Raji (cell line): Measurements from ENCODE around the gene KRT9.

Experiments used
- POLR2A ChIP-seq: IDR thresholded peaks from 2 replicates; pipeline ENCODE4 v1.6.1; 2011; ENCODE audit warnings: low read depth, low read length, control low read depth; ENCODE audit not compliant: insufficient read depth

The KRT9 gene

DNA sequence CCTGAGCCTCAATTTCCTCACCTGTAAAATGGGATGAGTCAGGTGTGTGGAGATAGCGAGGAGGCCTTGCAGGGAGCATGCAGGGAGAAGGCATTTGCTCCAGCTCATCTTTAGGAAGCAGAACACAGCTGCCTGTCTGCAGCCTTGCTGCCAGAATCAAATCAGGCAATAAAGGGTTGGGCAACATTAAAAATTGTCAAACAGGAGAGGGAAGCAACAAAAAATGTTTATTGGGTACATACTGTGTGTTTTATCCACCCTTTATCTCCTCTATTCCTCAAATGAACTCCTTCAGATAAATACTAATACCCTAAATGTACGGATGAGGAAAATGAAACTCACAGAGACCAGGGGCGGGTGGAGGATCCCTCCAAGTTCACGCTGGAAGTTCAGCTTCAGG lies 28.5 kb upstream of the KRT9 start:
- no peak for TF ChIP-seq POLR2A

DNA sequence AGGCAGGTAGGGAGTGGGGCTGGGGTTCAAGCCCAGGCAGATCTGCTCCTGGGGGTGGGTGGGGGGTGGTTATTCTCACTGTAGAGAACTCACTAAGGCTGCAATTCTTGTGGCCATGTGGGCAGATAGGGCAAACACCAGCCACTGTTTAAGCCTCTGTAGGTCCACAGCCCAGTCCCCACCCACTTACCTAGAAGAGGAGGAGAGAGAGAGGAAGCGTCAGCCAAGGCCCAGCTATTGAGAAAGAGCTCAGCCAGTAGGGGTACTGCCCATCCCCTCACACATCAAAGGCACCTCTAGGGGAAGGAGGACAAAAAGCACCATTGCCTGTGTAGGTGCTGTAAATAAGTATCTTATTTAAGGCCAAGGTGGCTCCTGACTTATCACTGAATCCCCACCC lies 27.8 kb upstream of the KRT9 start:
- no peak for TF ChIP-seq POLR2A

DNA sequence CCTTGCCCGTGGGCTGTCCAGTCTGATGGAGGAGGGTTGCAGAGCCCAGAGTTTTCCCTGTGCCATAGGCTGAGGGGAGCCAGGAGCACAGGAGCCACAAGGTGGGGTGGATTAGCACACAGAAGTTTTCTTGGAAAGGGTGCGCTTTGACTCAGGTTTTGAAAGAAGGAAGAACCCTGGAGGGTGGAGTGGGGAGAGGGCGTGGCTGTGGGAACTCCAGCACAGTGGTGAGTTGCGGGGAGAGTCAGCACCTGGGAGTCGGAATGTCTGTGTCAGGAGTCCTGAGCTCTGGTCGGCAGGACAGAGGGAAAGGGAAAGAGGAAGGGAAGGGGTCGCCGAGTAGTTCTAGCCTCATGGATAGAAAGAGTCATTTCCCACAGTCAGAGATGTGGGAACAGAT lies 23.7 kb upstream of the KRT9 start:
- no peak for TF ChIP-seq POLR2A

DNA sequence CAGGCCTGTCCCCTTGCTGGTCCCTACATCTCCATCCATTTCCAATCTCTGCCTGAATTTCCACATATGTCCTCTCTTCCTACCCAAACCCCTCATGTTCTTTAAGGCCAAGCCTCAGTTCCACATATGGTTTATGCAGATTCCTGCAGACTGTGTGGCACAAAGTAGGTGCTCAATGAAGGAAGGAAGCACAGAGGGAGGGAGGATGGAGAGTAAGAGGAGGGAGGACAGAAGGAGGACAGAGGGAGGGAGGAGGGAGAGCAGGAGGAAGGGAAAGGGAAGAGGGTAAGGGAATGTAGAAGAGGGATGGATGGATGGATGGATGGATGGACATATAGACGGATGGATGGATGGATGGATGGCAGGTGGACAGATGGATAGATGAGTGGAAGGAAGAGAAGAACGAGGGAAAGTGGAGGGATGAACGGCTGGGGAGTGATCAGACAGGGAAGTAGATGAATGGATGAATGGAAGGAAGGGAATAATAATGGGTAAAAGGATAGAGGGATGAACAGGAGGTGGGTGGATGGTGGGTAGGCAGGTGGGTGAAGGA lies 22.6 kb upstream of the KRT9 start:
- no peak for TF ChIP-seq POLR2A

DNA sequence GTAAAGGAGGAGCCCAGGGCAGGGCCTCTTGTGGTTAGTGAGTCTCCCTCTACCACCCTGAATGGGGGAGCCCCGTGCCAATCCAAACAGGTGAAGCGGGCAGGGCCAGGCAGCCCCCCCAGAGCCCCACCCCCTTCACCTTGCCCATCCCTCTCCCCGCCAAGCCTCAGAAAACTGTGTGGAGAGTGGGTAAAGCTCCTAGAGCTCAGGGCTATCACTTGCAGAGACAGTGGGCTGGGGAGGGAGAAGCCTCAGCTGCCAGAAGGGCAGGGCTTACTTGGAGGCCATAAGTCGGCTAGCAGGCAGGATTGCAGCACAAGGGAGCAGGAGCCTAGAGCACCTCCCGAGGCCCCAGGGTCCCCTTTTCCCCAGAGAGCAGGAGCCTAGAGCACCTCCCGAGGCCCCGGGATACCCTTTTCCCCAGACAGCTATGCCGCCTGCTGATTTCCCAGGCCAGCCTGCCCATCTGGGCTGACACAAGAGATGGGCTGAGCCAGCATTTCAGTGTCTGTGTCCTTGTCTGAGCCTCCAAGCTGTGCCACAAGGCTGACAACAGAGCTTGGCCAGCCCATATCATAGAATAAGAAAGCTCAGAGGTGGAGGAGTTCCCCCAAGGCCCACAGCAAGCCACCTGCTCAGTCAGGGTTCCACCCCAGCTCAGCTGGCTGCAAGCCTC lies 21.6 kb upstream of the KRT9 start:
- TF ChIP-seq POLR2A, result no peak

DNA sequence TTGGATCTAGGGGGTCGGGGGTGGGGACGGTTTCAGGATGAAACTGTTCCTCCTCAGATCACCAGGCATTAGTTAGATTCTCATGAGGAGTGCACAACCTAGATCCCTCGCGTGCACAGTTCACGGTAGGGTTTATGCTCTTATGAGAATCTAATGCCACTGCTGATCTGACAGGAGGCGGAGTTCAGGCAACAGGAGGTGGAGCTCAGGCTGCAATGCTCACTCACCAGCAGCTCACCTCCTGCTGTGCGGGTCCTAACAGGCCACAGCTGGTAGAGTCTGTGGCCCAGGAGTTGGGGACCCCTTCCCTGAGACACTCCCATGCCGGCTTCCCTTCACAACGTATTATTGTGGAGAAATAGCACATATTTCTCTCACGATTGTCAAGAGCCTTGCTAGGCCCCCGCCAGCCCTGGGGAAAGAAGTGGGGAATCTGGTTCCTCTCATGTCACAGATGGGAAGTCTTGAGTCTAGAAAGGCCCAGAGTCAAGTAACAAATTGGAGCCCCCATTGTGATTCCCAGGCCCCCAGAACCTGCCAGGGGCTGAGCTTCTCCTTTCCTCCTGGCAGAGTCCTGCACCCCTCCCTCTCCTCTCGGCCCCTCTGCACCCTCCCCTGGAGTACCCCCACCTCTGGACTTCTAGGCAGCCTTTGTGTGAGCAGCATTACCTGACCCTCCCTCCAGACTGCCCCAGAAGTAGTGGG lies 20.9 kb upstream of the KRT9 start:
- no peak for TF ChIP-seq POLR2A

DNA sequence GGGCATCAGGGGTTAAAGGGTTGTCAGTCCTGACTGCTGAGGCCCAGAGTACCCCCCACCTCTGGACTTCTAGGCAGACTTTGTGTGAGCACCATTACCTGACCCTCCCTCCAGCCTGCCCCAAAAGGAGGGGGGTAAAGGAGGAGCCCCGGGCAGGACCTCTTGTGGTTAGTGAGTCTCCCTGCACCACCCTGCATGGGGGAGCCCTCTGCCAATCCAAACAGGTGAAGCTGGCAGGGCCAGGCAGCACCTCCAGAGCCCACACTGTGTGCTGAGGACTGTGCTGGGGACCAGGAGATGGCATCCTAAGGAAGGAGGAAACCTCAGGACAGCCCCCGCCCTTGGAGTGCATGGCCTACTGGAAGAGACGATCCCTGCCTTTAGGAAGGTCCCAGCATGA lies 17.4 kb upstream of the KRT9 start:
- no peak for TF ChIP-seq POLR2A

DNA sequence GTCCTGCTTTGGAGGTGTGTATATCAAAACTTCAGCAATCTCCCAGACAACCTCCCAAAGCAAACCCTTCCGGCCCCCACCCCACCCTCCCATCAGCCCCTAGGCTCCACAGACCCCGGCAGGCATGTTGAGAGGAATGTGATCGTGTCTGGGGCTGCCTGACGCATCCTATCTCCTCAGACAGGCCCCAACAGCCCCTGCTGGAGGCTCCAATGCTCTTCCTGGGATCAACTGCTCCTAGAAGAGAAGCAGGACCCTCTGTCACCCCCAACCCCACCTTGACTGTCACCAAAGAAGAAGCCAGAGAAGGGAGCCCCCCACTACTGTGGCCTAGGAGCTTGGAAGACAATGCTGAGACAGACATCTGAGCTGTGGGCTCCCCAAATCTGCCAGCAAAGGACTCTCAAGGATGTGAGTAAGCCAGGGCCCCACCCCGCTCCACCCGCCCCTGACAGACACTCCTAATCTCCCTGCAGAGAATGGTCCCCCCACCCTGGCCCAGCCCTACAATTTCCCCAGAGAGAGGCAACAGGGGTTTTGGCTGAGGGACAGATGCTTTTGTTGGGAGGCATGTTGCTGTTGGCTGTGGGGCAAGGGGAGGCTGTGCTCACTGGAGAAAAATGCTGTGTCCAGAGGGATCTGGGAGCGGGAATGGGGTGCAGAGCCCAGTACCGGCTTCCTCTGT lies 16.4 kb upstream of the KRT9 start:
- TF ChIP-seq POLR2A, result no peak

DNA sequence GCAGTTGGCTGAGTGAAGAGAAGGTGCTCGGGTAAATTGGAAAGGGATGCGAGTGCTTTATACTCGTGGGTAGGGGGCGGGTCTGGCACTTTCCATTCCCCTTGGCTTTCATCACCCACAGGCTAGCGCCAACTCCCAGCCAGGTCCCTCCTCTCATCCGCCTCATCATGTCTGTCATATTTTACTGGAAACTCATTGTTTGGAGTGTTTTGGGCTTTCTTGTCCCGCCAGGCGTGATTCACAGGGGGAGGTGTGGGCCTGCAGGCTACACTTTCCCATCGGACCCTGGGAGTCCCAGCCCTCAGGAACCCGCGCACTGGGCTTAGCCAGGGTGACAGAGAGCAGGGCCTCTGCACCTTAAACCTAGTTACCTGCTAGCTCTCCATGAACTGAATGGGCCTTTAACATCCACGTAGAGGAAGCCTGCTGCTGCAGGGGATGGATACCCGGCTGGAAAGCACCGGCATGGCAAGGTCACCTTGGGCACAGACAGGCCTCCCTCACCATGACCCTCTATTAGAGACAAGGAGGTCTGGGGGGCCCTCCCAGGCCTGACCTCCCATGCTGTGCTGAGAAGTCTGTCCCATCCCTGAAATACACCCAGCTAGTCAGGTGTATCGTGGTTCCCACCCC lies 15.1 kb upstream of the KRT9 start, which contains the start of gene KRT14:
Gene KRT14, minus strand, starts transcription at position 33 of the 633 bp plus-strand sequence. CDS start 61 bp downstream, outside the sequence.
- no peak for TF ChIP-seq POLR2A

DNA sequence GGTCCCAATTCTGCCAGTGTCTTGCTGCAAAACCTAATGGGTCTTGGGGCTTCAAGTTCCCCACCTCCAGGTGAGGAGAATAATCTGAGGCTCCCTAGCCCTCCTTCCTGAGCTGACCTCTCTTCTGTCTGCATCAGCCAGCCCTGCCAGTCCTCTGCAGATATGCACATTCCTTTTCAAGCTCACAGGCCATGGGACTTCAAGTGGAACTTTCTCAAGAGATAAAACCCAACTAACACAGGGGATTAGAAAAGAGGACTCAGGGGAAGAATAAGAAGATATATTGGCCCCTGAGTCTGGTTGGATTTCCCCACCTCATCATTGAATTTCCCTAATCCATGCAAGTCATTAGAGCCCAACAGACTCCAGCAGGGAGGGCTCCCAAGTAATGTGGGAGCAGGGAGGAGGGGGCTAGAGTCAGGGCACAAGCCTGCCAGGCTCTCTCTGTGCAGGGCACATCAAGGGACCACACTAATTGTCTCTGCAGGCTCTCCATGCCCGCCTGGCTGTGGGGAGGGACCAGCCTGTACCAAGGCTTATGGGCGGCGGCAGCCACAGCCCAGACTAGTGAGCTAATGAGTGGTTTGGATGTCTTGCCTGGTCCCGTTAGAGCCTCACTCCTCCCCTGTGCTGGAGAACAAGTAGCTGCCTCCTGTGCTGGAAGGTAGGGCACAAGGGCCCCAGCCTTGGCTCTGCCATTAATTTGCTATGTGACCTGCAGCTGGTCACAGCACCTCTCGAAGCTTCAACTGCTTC lies 13.6 kb upstream of the KRT9 start:
- no peak for TF ChIP-seq POLR2A

DNA sequence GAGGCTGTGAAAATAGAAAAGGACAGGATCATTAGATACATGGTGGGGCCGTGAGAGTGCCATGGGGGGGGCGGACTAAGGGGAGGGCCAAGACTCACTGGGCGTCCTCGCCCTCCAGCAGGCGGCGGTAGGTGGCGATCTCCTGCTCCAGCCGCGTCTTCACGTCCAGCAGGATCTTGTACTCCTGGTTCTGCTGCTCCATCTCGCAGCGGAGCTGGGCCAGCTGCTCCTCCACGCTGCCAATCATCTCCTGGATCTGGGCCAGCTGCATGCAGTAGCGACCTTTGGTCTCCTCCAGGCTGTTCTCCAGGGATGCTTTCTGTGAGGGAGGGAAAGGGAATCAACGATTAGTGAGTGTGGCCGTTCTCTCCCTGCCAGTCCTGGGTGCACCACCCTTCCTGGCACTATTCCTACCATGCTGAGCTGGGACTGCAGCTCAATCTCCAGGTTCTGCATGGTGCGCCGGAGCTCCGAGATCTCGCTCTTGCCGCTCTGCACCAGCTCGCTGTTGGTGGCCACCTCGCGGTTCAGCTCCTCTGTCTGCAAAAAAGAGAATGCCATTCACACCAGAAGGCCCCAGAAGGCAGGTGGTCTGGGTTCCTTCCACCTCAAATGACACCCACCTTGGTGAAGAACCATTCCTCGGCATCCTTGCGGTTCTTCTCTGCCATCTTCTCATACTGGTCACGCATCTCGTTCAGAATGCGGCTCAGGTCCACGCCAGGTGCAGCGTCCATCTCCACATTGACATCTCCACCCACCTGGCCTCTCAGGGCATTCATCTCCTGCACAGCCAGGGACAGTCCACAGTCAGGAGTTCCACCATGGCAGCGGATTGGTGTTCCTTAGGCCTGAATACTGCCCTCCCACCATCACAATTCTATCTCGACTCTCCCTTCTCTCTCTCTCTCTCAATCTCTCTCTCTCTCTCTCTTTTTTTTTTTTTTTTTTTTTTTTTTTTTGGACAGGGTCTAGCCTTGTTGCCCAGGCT lies 11.6 kb upstream of the KRT9 start:
- TF ChIP-seq POLR2A, result no peak

DNA sequence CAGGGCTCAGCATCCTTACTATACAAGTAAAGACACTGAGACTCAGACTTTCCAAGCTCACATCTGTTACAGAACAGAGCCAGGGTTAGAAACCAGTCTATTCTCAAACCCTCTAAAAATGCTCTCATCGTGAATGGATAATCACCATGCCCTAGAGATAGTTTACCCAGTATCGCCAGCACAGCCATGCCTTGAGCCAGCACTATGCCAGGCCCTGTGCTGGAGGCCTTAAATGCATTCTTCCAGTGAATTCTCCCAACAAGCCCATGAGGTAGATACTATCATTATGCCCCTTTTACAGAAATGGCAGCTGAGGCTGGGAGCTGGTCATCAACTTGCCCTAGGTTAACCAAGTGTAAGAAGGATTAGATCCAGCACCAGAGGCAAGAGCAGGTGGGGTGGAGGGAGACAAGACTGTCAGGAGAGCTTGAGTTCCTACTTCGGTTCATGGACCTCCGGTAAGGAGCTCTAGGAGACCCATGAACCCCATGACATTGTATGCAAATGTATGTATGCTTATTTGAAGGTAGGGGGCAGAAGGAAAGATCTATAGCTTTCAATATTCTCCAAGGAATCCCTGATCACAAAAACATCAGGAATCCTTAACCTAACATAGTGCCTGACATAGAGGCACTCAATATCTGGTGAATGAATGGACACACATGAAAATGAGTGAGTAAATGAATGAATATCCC lies 9.7 kb upstream of the KRT9 start:
- TF ChIP-seq POLR2A, result no peak
